H1 (cell line): ENCODE data around the gene CPXM2. TPM values are rescaled to one million over a fixed set of nuclear protein-coding genes. Genes with fewer than 3 reads are reported as not detected.

Experiments
- CTCF ChIA-PET: fragments of 300-600 bp; sonication (Branson Sonifier 250); formaldehyde crosslinking; loops from one replicate; lab custom pipeline; 2021; ENCODE audit not compliant: partially characterized antibody; lab: Charles Lee
- POLR2A ChIA-PET: fragments of 300-600 bp; sonication (Branson Sonifier 250); formaldehyde crosslinking; loops from one replicate; lab custom pipeline; 2021; ENCODE audit warnings: inconsistent platforms; ENCODE audit not compliant: partially characterized antibody; lab: Charles Lee
- DNase-seq, 2 experiments: peaks; one replicate each; pipeline versions ENCODE4 v3.0.0 to v3.0.0-alpha.2; 2010 to 2022; ENCODE audit warnings: low spot score in 2 of 2, low read depth in 1 of 2, mixed read lengths in 1 of 2
- FAIRE-seq: peaks from 2 replicates; lab custom pipeline; 2011; peaks lifted over from hg19 to GRCh38; lab: Jason Lieb, UNC
- H2AFZ ChIP-seq: 2 replicates; pipeline ENCODE4 v1.8.1; 2012; ENCODE audit warnings: low read length, inconsistent platforms
- H2AK5ac ChIP-seq: 2 replicates; pipeline ENCODE4 v1.6.1; 2013; ENCODE audit warnings: low read depth, low read length
- H2BK120ac ChIP-seq: replicated peaks from 2 replicates; pipeline ENCODE3; 2013; ENCODE audit warnings: low read depth, low read length, inconsistent platforms
- H2BK12ac ChIP-seq: 2 replicates; pipeline ENCODE4 v1.6.1; 2013; ENCODE audit warnings: low read depth, low read length
- H2BK15ac ChIP-seq: 2 replicates; pipeline ENCODE4 v1.6.1; 2013; ENCODE audit warnings: low read length
- H2BK20ac ChIP-seq: 2 replicates; pipeline ENCODE4 v1.6.1; 2013; ENCODE audit warnings: low read length
- H2BK5ac ChIP-seq: 2 replicates; pipeline ENCODE4 v1.6.1; 2013; ENCODE audit warnings: low read depth, low read length
- H3K14ac ChIP-seq: 2 replicates; pipeline ENCODE4 v1.6.1; 2013; ENCODE audit warnings: inconsistent platforms; ENCODE audit not compliant: insufficient read length
- H3K18ac ChIP-seq: 2 replicates; pipeline ENCODE4 v1.6.1; 2013; ENCODE audit warnings: low read length; ENCODE audit errors: extremely low read depth
- H3K23ac ChIP-seq: 2 replicates; pipeline ENCODE4 v1.6.1; 2013; ENCODE audit warnings: inconsistent platforms; ENCODE audit not compliant: insufficient read length
- H3K23me2 ChIP-seq: 2 replicates; pipeline ENCODE4 v1.6.1; 2013; ENCODE audit warnings: low read depth, low read length
- H3K27ac ChIP-seq: 2 replicates; pipeline ENCODE4 v1.6.1; 2011; ENCODE audit warnings: low read depth, low read length, inconsistent platforms
- H3K27me3 ChIP-seq, 4 experiments: replicated peaks in 1 of 4; 1 replicate in 1 of 4; 2 replicates in 3 of 4; pipeline versions ENCODE4 v1.6.1 to v1.8.1; 2011 to 2013; ENCODE audit warnings: low read length in 3 of 4, mild to moderate bottlenecking in 3 of 4, inconsistent platforms in 2 of 4, mixed read lengths in 2 of 4, moderate library complexity in 1 of 4; ENCODE audit not compliant: control insufficient read depth in 3 of 4, insufficient read depth in 3 of 4; ENCODE audit errors: extremely low read depth in 1 of 4
- H3K36me3 ChIP-seq, 4 experiments: 2 replicates each; pipeline versions ENCODE4 v1.6.1 to v1.8.1; 2011 to 2013; ENCODE audit warnings: mild to moderate bottlenecking in 4 of 4, low read length in 3 of 4, moderate library complexity in 2 of 4, control low read depth in 1 of 4, inconsistent platforms in 1 of 4; ENCODE audit not compliant: insufficient read depth in 4 of 4, control insufficient read depth in 2 of 4
- H3K4ac ChIP-seq: replicated peaks from 2 replicates; pipeline ENCODE3; 2013; ENCODE audit warnings: low read length, low read depth, mixed read lengths, inconsistent platforms; ENCODE audit not compliant: insufficient read length
- H3K4me1 ChIP-seq, 4 experiments: replicated peaks in 1 of 4; 1 replicate in 1 of 4; 2 replicates in 3 of 4; pipeline versions ENCODE4 v1.6.1 to v1.8.1; 2011 to 2013; ENCODE audit warnings: low read length in 3 of 4, inconsistent platforms in 2 of 4, mixed read lengths in 1 of 4; ENCODE audit not compliant: insufficient read depth in 4 of 4, control insufficient read depth in 3 of 4
- H3K4me2 ChIP-seq, 2 experiments: 2 replicates each; pipeline versions ENCODE4 v1.6.1 to v1.8.1; 2011 to 2013; ENCODE audit warnings: low read depth in 2 of 2, low read length in 2 of 2, control low read depth in 1 of 2, inconsistent platforms in 1 of 2, mild to moderate bottlenecking in 1 of 2; ENCODE audit not compliant: insufficient read depth in 1 of 2
- H3K4me3 ChIP-seq, 4 experiments: fragments of 200-600, 300-600 bp in 1 of 4; sonication (generic), shearing (Covaris generic), sonication (Bioruptor Twin) in 1 of 4; 2 replicates each; pipeline versions ENCODE4 v1.5.1 to v1.8.1; 2011 to 2016; ENCODE audit warnings: low read length in 4 of 4, low read depth in 3 of 4, control low read depth in 2 of 4, inconsistent platforms in 2 of 4, mild to moderate bottlenecking in 2 of 4, mixed read lengths in 1 of 4, moderate library complexity in 1 of 4; ENCODE audit not compliant: insufficient read depth in 2 of 4; ENCODE audit errors: extremely low read depth in 1 of 4
- H3K56ac ChIP-seq: replicated peaks from 2 replicates; pipeline ENCODE3; 2013; ENCODE audit warnings: low read depth, mild to moderate bottlenecking, mixed read lengths, low read length, inconsistent platforms; ENCODE audit not compliant: insufficient read length
- H3K79me1 ChIP-seq: 2 replicates; pipeline ENCODE4 v1.6.1; 2013; ENCODE audit warnings: low read depth, low read length, control low read depth
- H3K79me2 ChIP-seq, 2 experiments: 2 replicates each; pipeline versions ENCODE4 v1.6.1 to v1.8.1; 2012 to 2013; ENCODE audit warnings: low read length in 2 of 2, mild to moderate bottlenecking in 2 of 2, inconsistent platforms in 1 of 2; ENCODE audit not compliant: insufficient read depth in 2 of 2, control insufficient read depth in 1 of 2
- H3K9ac ChIP-seq, 4 experiments: replicated peaks in 1 of 4; 1 replicate in 1 of 4; 2 replicates in 3 of 4; pipeline versions ENCODE4 v1.6.1 to v1.8.1; 2011 to 2013; ENCODE audit warnings: low read depth in 3 of 4, low read length in 3 of 4, control low read depth in 2 of 4, mild to moderate bottlenecking in 2 of 4, moderate library complexity in 2 of 4, inconsistent platforms in 1 of 4; ENCODE audit errors: extremely low read depth in 1 of 4
- H3K9me3 ChIP-seq, 2 experiments: 2 replicates each; pipeline versions ENCODE4 v1.6.1 to v1.8.1; 2012 to 2013; ENCODE audit warnings: mild to moderate bottlenecking in 2 of 2, moderate library complexity in 2 of 2, control low read depth in 1 of 2, inconsistent platforms in 1 of 2, low read depth in 1 of 2, low read length in 1 of 2, mixed read lengths in 1 of 2; ENCODE audit not compliant: insufficient read depth in 2 of 2
- H4K20me1 ChIP-seq, 2 experiments: replicated peaks in 1 of 2; 2 replicates each; pipeline versions ENCODE3 to v1.8.1; 2011 to 2013; ENCODE audit warnings: inconsistent platforms in 2 of 2, low read length in 2 of 2, mild to moderate bottlenecking in 1 of 2; ENCODE audit not compliant: insufficient read depth in 2 of 2, control insufficient read depth in 1 of 2
- H4K5ac ChIP-seq: 2 replicates; pipeline ENCODE4 v1.6.1; 2013; ENCODE audit warnings: low read length, low read depth, mixed read lengths, inconsistent platforms; ENCODE audit not compliant: insufficient read length
- H4K8ac ChIP-seq: 2 replicates; pipeline ENCODE4 v1.8.0; 2013; ENCODE audit warnings: mild to moderate bottlenecking, moderate library complexity, low read length, inconsistent platforms; ENCODE audit not compliant: insufficient read depth; ENCODE audit errors: extremely low read depth
- H4K91ac ChIP-seq: replicated peaks from 2 replicates; pipeline ENCODE3; 2013; ENCODE audit warnings: low read length, mixed read lengths, inconsistent platforms; ENCODE audit not compliant: insufficient read length
- CREB1 ChIP-seq: IDR thresholded peaks from 2 replicates; pipeline ENCODE4 v1.6.1; 2012; ENCODE audit warnings: inconsistent platforms
- KDM5A ChIP-seq: fragments of 200-600 bp; IDR thresholded peaks from 2 replicates; pipeline ENCODE4 v1.7.1; 2012; ENCODE audit warnings: mild to moderate bottlenecking, low read length, inconsistent platforms, mixed read lengths
- WGBS, 2 experiments: shearing (Covaris generic) in 1 of 2; methylation state at CpG; one replicate each; pipeline versions ENCODE4 v1.1.6 to v1.1.7; 2013 to 2015; ENCODE audit warnings: low lambda C conversion rate in 2 of 2, mixed read lengths in 2 of 2, inconsistent platforms in 1 of 2, low coverage in 1 of 2, missing lambda C conversion rate in 1 of 2; ENCODE audit not compliant: insufficient replicate concordance in 2 of 2, insufficient coverage in 1 of 2, insufficient read length in 1 of 2; ENCODE audit errors: extremely low coverage in 1 of 2, missing lambda C conversion rate in 1 of 2; 5-methylcytosine and 5-hydroxymethylcytosine counted together
- polyA plus RNA-seq, 7 experiments: library from polyadenylated mRNA; depleted of rRNA in 3 of 7; stranded (reverse) in 5 of 7; unstranded in 2 of 7; fragments of >200 nt in 5 of 7; fragments of 200-250 nt in 2 of 7; gene quantifications; 1 replicate in 5 of 7; 2 replicates in 1 of 7; 4 replicates in 1 of 7; pipeline versions ENCODE4 v1.2.1 to v1.2.3, GENCODE V29; 2011 to 2013; ENCODE audit warnings: missing spikeins in 2 of 7, mixed read lengths in 2 of 7
- total RNA-seq: library from RNA; stranded (reverse); fragmentation: NEBNext Ultra II Directional; extraction: Animal tissue kit (Norgen Biotek cat#: 25700); gene quantifications from 2 replicates; pipeline ENCODE4 v1.2.1, GENCODE V29; 2021

Gene CPXM2
- total and polyA plus RNA-seq, 2 of the 8 experiments (the other 6 are each of a cell fraction or from before 2014, with no cell fraction given), result 2.4 to 2.9 TPM

GRCh38 chr10:123746061-123746460 lies 145.5 kb downstream of the CPXM2 start:
- TF ChIP-seq KDM5A, result no peak
- TF ChIP-seq CREB1, result no peak
- no peak overlapping the region for H2BK5ac ChIP-seq
- no peak overlapping the region for H2BK12ac ChIP-seq
- no peak overlapping the region for H4K5ac ChIP-seq
- WGBS, 2 experiments, result 75% methylated on average over 4 of the region's 4 CpGs; no CpG with 5 or more reads in 1 of the 2 experiments
- no peak overlapping the region for H3K56ac ChIP-seq
- H3K4me3 ChIP-seq, result no peak overlapping the region
- H3K14ac ChIP-seq, result no peak overlapping the region
- H2AK5ac ChIP-seq, result no peak overlapping the region
- H3K23ac ChIP-seq, result no peak overlapping the region
- H3K79me1 ChIP-seq, result no peaks in the 10 kb centered on the region
- ChIA-PET POLR2A (no interaction called here), CTCF (interaction anchor here (0.6 to 1.9 kb wide), 6 partner anchors 11 to 1888 kb away, joined by 3 to 5 read pairs (median 3); no protein-coding TSS in a partner anchor)
- peaks cover 6% of the 10 kb centered on the region in 2 experiments for H3K9me3 ChIP-seq
- H4K8ac ChIP-seq, result no peak overlapping the region
- no peak overlapping the region for H3K27ac ChIP-seq
- peaks cover 0 to 2% of the 10 kb centered on the region in 2 experiments for H4K20me1 ChIP-seq
- DNase-seq (no peak), FAIRE-seq (no peak)
- H3K79me2 ChIP-seq, result no peaks in the 10 kb centered on the region
- peaks cover 0 to 5% (median 0%) of the 10 kb centered on the region in 4 experiments; a peak in 2 of 8 replicates for H3K36me3 ChIP-seq
- H3K4me2 ChIP-seq, result no peak overlapping the region
- no peak overlapping the region for H2BK120ac ChIP-seq
- H2BK20ac ChIP-seq, result no peak overlapping the region
- peaks cover 0 to 10% (median 1%) of the 10 kb centered on the region in 4 experiments; a peak in 4 of 7 replicates for H3K4me1 ChIP-seq
- H3K18ac ChIP-seq, result no peak overlapping the region
- no peak overlapping the region for H3K4ac ChIP-seq
- no peak overlapping the region for H2AFZ ChIP-seq
- H3K23me2 ChIP-seq, result no peaks in the 10 kb centered on the region
- H4K91ac ChIP-seq, result no peak overlapping the region
- H3K9ac ChIP-seq, result no peak overlapping the region
- H2BK15ac ChIP-seq, result no peak overlapping the region
- H3K27me3 ChIP-seq, result no peaks in the 10 kb centered on the region
